Neural cell (in vitro differentiated cells): ENCODE results near the gene ELP4.

ENCODE experiments used
- EP300 ChIP-seq: fragments of 450-650 bp; conservative IDR thresholded peaks from 2 replicates; pipeline ENCODE4 v1.6.1; 2014; ENCODE audit warnings: antibody characterized with exemption, mild to moderate bottlenecking, moderate library complexity; ENCODE audit not compliant: poor library complexity, severe bottlenecking
- EZH2 ChIP-seq: fragments of 200-600, 300-800 bp; shearing (Covaris generic), sonication (generic); IDR thresholded peaks from 2 replicates; pipeline ENCODE4 v1.6.1; 2014; ENCODE audit warnings: antibody characterized with exemption, low read length, borderline replicate concordance, mild to moderate bottlenecking; ENCODE audit not compliant: insufficient read depth, poor library complexity, severe bottlenecking
- POLR2AphosphoS5 ChIP-seq: IDR thresholded peaks from 2 replicates; pipeline ENCODE4 v1.6.1; 2012
- RAD21 ChIP-seq: fragments of 450-650 bp; conservative IDR thresholded peaks from 2 replicates; pipeline ENCODE4 v1.6.1; 2014; ENCODE audit warnings: antibody characterized with exemption, mild to moderate bottlenecking, moderate library complexity
- SMC3 ChIP-seq: fragments of 450-650 bp; conservative IDR thresholded peaks from 2 replicates; pipeline ENCODE4 v1.6.1; 2014; ENCODE audit warnings: antibody characterized with exemption, mild to moderate bottlenecking, moderate library complexity; ENCODE audit not compliant: poor library complexity
- TAF1 ChIP-seq: IDR thresholded peaks from 2 replicates; pipeline ENCODE4 v1.6.1; 2012; ENCODE audit warnings: low read depth
- TF ChIP-seq, protein P1 (sequence below): fragments of 450-650 bp; IDR thresholded peaks from 2 replicates; pipeline ENCODE4 v1.5.1; 2014; ENCODE audit warnings: antibody characterized with exemption, mild to moderate bottlenecking, moderate library complexity; ENCODE audit not compliant: poor library complexity, severe bottlenecking

DNA sequence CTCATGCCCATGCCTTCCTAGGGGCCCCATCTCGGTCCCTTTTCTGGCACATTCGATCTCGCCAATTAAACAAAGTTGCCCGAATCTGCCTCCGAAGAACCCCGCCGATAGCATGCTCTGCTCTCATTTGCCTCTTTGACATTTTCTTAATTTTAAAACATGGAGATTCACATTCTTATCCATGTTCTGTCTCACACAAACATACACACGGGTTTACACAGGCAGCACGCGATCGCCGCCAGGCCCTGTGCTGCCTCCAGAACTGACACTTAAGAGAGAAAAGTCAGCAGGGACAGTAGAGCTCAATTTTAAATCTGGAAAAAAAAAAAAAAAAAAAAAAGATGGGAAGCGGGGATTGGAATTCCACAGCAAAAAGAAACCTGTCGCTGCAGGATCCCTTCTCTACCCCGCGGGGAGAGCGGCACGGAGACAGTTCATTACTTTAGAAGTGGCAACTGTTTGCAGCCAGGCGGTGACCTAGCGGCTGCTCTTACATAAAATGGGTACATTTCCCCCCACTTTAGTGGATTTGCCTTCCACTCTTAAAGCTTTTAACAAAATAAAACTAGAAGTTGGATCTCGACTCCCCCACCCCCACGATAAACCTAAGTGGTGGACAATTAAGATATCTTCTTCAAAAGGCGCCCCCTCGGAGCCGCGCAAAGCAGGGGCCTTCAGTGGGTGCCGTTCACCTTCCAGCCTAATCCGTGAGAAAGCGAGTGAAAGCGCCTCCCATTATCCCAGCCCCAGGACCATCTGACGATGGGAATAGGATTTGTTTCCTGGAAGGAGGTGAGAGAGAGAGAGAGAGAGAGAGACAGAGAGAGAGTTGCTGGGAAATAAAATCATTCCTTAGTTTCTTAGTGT, 287.9 kb downstream of the ELP4 start:
- TF ChIP-seq, protein P1, sequence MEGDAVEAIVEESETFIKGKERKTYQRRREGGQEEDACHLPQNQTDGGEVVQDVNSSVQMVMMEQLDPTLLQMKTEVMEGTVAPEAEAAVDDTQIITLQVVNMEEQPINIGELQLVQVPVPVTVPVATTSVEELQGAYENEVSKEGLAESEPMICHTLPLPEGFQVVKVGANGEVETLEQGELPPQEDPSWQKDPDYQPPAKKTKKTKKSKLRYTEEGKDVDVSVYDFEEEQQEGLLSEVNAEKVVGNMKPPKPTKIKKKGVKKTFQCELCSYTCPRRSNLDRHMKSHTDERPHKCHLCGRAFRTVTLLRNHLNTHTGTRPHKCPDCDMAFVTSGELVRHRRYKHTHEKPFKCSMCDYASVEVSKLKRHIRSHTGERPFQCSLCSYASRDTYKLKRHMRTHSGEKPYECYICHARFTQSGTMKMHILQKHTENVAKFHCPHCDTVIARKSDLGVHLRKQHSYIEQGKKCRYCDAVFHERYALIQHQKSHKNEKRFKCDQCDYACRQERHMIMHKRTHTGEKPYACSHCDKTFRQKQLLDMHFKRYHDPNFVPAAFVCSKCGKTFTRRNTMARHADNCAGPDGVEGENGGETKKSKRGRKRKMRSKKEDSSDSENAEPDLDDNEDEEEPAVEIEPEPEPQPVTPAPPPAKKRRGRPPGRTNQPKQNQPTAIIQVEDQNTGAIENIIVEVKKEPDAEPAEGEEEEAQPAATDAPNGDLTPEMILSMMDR = no peak
- no peak for TF ChIP-seq EZH2
- TF ChIP-seq TAF1 = no peak
- no peak for TF ChIP-seq POLR2AphosphoS5
- TF ChIP-seq SMC3 = no peak
- TF ChIP-seq RAD21 = no peak
- no peak for TF ChIP-seq EP300
